ENCODE results near the gene PVALB.

PVALB gene

DNA sequence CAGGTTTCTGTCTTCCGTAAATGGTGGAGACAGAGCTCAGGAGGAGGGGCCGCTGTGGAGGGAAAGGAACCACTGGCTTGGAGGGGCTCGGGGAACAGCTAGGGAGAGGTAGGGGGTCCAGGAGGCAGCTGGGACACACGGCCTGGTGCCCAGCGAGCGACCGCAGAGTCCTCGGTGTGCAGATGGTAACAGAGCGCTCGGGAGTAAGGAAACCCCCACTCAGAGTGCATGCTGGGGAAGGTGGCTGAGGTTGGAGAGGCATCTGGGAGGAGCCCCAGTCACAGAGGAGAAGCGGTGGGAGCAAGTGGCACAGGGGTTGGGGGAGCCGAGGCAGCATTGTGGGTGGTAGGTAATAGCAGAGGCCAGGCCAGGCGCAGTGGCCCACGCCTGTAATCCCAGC is 33.2 kb upstream of the PVALB start:
- FAIRE-seq: no peak
- DNase-seq (ENCODE audit: extremely low spot score, insufficient read length, low read depth): no peak

DNA sequence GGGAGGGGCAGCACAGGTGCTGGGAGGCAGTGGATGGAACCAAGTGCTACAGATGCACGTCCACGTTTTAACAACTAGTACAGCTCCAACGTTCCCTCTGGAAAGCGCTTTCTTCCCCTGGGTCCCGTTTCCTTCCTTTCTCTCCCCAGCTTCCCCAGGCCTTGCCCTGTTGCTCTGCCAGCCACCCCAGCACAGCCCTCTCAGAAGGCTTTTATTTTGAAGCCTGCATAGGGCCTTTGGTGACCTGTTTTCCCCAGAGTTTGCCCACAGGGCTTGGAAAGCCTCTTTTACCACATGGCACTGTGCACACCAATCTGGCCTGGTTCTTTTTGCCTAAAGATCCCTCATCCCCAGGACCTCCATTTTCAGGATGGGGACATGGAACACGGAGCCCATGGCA is 30.1 kb upstream of the PVALB start:
- no peak for DNase-seq (ENCODE audit: extremely low spot score, insufficient read length, low read depth)

DNA sequence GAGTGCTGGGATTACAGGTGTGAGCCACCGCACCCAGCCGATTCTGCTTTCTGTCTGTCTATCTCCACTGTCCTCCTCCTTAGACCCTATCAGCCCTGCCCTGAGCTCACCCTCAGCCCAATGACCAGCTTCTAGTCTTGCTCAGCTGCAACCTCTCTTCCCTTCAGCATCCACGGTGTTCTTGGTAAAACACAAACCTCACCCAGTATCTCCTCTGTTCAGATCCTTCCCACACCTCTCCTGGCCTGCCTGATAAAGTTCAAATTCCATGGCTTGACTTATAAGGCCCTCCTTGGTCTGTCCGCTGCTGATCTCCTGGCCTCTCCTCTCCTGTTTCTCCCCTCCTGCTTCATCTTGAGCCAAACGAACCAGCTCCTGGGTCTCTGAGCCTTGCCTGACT is 29.4 kb upstream of the PVALB start:
- FAIRE-seq: no peak

More for the DNA sequence above, 30.1 kb upstream of the PVALB start:
- no peak for FAIRE-seq

DNA sequence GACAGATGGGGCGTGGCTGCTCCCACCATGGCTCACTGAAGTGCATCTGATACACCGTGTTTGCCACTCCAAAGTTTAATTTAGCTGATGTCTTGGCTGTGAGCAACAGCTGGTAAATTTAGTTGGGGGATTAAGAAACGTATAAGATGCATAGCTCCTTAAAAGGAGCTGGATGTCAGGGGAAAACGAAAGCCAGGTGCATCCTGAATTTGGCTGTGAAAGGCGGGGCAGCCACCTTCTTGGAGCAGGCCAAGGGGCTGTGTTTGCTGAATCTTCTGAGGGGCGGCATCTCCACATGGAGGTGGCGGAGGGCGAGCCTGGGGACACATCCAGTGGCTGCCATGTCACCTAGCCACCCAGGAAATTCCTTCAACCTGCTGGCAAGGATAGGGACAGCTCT is 23.3 kb upstream of the PVALB start:
- no peak for FAIRE-seq
- DNase-seq (ENCODE audit: extremely low spot score, insufficient read length, low read depth): no peak

More for the DNA sequence above, 29.4 kb upstream of the PVALB start:
- no peak for DNase-seq (ENCODE audit: extremely low spot score, insufficient read length, low read depth)

DNA sequence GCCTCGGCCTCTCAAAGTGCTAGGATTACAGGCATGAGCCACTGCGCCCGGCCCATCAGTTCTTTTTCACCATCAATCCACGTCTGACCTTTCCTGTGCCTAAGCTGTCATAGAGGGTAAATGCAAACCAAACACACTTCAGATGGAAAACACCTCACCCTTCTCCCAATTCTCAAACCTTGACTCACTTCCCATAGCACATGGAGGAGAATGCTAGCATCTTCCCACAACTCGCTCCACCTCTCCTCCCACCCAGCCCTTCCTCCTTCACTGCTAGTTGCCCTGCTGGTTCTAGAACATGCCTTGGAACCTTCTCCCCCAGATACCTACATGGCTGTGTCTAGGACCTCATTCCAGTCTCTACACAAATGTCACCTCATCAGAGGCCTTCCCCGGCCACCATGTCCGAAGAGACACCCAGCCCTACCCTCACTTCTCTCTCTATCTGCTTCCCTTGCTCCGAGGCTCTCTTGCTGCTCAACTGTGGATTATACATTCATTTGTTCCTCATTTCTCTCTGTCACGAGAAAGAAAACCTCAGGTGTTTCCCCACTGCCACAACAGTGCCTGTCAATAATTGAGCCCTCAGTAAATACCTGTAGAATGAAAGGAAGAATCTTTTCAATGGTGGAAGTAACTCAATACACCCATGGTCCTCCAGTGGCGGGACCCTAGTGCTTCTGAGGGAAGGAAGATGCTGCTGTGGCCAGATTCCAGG is 22.7 kb upstream of the PVALB start:
- FAIRE-seq (peak; percentile 62), DNase-seq (ENCODE audit: extremely low spot score, insufficient read length, low read depth) (no peak)

DNA sequence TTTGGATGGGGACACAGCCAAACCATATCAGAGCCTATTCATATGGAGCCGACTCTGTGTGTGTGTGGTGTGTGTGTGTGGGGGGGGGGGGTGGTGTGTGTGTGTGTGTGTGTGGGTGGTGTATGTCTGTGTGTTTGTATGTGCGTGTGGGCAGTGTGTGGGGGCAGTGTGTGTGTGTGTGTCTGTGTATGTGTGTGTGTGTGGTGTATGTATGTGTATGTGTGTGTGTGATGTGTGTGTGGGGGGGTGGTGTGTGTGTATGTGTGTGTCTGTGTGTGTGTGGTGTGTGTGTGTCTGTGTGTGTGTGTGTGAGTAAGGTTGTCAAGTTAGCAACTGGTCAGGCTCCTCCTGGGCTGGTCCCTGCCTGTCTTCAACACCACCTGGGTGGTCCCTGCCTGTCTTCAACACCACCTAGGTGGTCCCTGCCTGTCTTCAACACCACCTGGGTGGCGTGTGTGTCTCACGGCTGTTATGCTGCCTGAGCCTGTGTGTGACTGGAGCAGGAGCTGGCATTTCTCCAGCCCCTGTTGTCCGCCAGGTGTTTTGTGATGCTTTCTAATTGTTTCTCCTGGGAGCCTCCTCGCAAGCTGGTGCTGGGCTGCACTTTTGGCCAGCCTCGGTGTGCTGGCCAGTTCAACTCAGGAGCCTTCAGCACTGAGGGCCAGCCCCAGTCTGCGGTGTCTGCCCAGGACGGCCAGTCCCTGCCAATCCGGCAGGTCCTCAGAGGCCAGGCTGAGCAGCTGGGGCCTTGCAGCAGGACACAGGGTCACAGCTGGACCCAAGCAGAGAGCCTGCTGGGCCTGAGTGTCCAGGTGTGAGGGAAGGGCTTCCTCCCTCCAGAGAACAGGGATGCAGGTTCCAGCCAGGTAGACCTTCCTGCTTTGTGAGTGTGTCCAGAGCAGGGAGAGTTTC is 21.5 kb upstream of the PVALB start:
- FAIRE-seq (no peak), DNase-seq (ENCODE audit: extremely low spot score, insufficient read length, low read depth) (no peak)

DNA sequence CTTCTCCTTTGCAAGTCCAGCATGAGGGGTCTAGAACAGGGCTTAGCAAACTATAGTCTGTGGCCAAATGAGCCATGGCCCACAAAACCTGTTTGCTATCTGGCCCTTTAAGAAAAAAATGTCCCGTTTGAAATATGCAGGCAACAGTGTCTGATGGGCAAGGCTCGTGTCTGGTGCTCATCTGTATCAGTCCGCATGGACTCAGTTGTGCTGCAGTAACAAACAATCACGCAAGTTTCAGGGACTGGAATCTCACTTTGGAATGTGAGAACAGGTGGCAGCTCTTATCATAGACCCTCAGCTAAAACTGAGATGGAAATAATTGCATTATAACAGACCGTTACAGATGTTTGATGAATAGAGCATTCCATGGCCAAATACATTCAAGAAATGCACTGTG is 19.1 kb upstream of the PVALB start:
- DNase-seq (ENCODE audit: extremely low spot score, insufficient read length, low read depth) (no peak), FAIRE-seq (no peak)

DNA sequence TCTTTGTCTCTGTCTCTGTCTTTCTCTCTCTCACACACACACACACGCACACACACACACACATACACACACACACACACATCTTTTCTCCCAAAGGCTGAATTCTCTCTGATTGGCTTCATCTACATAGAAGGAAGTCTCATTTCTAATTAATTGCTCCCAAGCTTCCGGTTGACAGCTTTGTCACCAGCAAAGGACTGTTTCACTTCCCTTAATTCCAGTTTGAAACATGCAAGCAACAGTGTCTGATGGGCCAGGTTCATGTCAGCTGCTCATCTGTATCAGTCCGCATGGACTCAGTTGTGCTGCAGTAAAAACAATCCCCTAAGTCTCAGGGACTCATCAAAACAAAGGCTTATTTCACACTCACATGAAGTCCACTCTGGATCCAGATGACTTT is 16.2 kb upstream of the PVALB start:
- DNase-seq (ENCODE audit: extremely low spot score, insufficient read length, low read depth): no peak
- FAIRE-seq: no peak

DNA sequence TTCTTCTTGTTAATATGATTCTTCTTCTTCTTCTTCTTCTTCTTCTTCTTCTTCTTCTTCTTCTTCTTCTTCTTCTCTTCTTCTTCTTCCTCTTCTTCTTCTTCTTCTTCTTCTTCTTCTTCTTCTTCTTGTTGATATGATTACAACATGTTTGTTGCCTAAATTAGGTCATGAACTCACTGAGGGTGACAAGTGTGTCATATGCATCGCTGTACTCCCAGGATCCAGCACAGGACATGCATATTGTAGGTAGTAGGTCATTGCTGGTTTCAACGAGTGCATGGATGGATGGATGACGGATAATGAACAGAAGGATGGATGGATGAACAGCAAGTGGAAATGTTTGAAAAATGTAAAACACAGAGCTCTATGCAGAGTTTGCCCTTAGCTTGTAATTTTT is 14.9 kb upstream of the PVALB start:
- no peak for FAIRE-seq
- DNase-seq (ENCODE audit: extremely low spot score, insufficient read length, low read depth): no peak

DNA sequence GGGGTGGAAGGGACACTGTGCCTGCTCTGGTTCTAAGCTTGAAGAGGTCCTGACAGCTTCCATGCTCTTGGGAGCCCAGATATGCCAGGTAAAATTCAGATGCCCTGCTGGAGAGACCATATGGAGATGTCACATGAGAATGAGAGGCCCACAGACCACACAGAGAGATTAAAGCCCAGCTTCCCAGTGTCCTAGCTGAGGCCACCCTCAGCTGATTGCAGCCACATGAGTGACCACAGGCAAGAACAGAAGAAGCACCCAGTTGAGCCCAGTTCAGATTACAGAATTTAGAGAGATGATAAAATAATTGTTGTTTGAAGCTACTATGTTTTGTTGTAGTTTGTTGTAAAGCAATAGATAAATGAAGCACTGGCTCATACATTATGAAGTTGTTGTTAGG is 14.4 kb upstream of the PVALB start:
- DNase-seq (ENCODE audit: extremely low spot score, insufficient read length, low read depth) (no peak), FAIRE-seq (no peak)

DNA sequence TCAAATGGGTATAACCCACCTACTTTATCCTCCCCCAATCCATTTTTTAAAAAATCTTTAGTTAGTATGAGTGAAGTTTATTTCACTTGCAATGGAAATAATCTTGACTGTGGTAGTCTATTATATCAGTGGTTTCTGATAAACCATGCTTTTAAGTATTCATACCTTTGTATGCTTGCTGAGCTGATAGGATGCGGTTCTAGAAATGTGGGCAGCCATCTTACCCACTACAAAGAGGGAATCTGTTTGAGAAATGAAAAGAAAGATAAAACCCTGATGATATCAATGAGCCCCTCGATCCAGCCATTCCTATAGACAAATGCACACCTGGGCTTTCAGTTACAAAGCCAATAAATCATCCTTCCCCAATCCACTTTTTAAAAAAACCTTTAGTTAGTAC is 13.8 kb upstream of the PVALB start:
- FAIRE-seq (no peak), DNase-seq (ENCODE audit: extremely low spot score, insufficient read length, low read depth) (no peak)

DNA sequence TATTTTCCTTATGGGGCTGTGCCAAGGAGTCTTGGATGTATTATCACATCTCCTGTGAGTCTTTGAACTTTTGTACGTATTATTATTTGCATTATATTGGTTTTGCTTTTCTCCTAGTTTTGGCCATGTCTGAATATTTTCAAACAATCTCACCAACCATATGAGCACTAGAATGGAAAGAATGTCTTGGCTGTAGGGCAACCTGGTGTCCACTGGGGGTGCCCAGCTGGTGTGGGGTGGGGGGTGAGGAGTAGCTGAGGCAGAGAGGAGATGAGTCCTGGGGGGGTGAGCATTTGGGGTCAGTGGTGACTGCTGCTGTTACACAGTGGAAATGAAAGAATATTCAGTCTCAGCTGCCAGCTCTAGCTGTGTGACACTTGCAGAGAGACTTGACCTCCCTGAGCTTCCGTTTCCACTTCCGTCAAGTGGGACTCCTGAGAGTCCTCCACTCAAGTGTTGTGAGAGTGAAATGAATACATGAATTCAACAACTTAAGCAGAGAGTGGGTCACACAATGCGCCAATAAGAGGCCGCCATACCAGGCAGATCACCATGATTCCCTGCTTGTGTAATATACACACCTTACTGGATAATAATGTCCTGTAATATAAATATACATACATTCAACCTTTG is 12.7 kb upstream of the PVALB start:
- DNase-seq (ENCODE audit: extremely low spot score, insufficient read length, low read depth): no peak
- FAIRE-seq: no peak

DNA sequence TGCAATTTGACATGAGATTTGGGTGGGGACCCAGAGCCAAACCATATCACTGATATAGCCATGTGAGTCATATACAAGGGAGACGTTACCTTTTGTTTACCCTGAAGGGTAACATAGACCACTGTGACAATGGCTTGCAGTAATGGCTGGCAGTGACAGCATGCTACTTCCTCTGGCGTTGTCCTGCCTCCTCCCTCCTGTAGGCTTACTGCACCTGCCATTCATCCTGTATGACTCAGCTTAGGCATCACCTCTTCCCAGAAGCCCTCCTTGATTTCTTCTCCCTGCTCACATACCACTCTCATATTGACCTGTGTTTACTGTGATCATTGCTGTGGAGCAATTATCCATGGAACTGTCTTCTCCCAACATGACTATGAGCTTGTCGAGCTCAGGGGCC is 12.0 kb upstream of the PVALB start:
- DNase-seq (ENCODE audit: extremely low spot score, insufficient read length, low read depth) (no peak), FAIRE-seq (no peak)

DNA sequence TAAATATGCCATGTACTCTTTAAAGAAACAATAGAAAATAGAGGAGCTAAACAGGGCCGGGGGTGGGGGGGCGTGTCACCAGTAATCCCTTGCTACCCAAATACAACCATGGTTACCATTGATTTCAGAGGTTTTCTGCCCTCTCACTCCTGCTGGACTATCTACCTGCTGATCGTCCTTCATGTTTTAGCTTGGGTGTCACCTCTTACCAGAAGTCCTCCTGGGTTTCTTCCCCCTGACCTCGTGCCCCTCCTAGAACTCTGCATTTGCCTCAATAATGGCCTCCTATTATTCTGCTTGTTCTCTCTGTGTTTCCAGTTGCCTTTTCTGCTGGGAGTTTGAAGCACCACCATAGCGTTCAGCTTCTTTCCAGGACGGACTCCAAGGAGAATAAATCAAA is 9.4 kb upstream of the PVALB start:
- FAIRE-seq (no peak), DNase-seq (ENCODE audit: extremely low spot score, insufficient read length, low read depth) (no peak)

DNA sequence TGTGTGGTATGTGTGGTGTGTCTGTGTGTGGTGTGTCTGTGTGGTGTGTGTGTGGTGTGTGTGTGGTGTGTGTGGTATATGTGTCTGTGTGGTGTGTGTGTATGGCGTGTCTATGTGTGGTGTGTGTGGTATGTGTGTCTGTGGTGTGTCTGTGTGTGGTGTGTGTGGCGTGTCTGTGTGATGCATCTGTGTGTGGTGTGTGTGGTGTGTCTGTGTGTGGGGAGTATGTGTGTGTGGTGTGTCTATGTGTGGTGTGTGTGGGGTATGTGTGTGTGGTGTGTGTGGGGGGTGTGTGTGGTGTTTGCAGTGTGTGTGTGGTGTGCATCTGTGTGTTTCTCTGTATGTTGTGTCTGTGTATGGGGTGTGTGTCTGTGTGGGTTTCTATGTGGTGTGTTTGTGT is 7.8 kb upstream of the PVALB start:
- no peak for DNase-seq (ENCODE audit: extremely low spot score, insufficient read length, low read depth)
- FAIRE-seq: no peak

DNA sequence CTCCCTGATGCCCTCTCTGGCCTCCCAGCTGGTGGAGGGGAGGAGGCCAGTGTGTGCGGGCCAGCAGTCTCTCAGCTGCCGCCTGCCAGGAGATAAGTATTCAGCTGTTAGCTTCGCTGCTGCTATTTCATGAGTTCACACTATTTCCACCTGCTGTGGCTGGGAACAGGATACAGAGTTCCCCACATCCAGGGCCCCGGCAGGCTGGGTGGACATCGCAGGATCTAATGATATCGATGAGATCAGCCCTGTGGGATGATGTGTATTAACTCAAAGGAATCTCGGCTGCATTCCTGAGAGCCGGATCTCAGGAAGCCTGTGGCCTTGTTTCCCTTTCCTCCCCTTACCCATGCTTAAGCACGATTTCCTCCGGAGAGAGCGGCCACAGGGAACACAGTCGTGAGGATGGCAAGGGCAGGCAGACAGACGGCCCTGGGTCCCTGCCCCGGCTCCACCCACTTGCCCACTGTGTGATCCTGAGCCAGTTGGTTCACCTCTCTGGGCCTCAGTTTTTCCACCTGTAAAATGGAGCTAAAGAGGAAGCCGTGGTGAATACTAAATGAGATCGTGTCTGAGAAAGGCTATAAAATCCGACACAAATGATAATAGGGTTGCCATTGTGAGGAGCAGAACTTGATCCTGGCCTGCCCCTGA is 6.5 kb upstream of the PVALB start:
- DNase-seq (ENCODE audit: extremely low spot score, insufficient read length, low read depth): no peak
- FAIRE-seq: no peak

DNA sequence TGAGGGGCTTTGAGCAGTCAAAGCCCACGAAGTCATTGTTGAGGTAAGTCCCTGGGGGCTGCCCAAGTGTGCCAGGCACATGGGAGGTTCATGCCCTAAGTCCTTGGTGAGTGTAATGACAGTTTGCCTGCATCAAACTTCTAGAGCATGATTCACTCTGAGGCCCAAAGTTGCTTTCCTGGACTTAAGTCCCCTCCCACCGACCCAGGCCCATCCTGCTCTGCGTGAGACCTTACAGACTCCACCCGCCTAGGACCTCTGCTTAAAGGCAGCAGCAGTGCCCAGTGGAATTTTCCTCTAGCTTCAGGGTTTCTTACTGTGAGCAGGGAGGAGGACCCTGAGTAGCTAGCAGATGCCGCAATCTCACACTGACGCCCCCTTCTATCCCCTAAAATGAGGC is 5.7 kb upstream of the PVALB start:
- no peak for DNase-seq (ENCODE audit: extremely low spot score, insufficient read length, low read depth)
- no peak for FAIRE-seq

DNA sequence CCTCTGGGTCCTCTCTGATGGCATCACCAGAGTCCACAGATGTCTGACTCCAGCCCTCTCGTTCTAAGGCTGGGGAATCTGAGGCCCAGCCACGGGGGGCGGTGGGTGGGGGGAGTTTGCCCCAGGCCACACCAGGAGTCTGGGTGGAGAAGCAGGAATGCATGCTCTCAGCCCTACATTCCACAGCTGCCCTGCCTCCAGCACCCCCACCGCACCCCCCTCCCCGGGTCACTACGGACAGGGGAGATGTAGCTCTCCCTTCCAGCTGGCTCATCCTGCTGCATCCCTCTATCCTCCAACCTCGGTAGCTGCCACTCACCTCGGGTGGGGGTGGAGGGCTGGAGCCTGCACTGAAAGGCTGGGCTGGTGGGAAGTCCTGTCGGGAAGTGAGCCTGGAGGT is 2.3 kb upstream of the PVALB start:
- FAIRE-seq: no peak

DNA sequence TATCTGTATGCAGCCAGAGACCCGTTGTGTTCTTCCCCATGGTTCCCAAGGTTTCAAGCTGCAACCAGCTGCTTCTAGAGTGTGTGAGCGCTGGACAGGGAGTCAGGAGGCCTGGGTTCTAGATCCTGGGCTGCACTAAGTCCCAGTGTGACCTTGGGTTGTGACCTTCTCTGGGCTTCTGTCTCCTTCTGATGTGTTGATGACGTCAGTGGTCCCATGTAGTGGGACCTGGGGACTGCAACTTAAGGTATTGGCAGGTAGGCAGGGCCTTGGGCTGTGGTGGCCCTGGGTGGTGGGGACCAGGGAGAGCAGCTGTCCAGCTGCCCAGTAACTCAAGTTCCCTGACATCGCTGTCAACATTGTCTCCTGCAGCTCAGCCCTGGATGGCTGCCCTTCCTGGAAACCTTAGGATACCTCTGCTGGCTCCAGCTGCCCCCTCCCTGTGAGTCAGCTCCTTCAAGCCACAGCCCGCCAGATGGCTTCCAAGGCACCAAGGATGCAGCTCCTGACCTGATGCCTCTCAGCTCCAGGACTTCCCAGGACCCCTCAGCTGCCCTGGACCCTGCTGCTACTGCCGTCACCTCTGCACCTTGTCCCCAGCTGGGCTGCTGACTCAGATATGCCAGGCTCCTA is 1.3 kb upstream of the PVALB start:
- DNase-seq (ENCODE audit: extremely low spot score, insufficient read length, low read depth) (no peak), FAIRE-seq (no peak)

More for the DNA sequence above, 2.3 kb upstream of the PVALB start:
- DNase-seq (ENCODE audit: extremely low spot score, insufficient read length, low read depth): no peak

DNA sequence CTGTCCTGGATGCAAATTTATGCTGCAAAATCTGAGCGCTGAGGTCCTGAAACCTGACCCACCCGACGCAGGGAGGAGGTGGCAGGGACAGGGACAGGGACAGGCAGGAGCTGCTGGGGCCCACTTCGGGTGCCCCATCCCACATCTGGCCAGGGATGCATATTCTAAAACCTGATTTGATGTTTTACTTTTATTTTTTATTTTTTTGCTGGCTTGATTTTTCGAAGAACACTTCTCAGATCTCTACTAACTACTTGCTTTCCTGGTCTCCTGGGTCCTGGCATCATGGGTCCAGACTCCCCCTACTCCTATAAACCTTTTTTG is 652 bp upstream of the PVALB start:
- DNase-seq (ENCODE audit: extremely low spot score, insufficient read length, low read depth): no peak

More for the DNA sequence above, 652 bp upstream of the PVALB start:
- no peak for FAIRE-seq
